Thoracic aorta (tissue), 2 donors: ENCODE measurements around the gene TTI1. TPM values are rescaled to one million over a fixed set of nuclear protein-coding genes. Genes with fewer than 3 reads are reported as not detected.

Source experiments
- ATAC-seq: fragments of 150-250 bp; one replicate; pipeline ENCODE4 v1.8.0; 2017; ENCODE audit warnings: low read depth; ENCODE audit not compliant: insufficient number of reproducible peaks, low FRiP score
- DNase-seq: peaks from one replicate; pipeline ENCODE4 v3.0.0-alpha.2; 2020; ENCODE audit warnings: low spot score
- H3K27ac ChIP-seq, 2 donors: fragments of 200-600 bp; sonication (generic); 1 replicate in 1 of 2; 2 replicates in 1 of 2; pipeline ENCODE4 v1.5.1; 2016; ENCODE audit warnings: mild to moderate bottlenecking in 2 of 2, moderate library complexity in 2 of 2
- H3K27me3 ChIP-seq: fragments of 200-600 bp; sonication (generic); replicated peaks from 2 replicates; pipeline ENCODE4 v1.6.0; 2016; ENCODE audit warnings: mild to moderate bottlenecking; ENCODE audit not compliant: insufficient read depth
- H3K36me3 ChIP-seq: fragments of 200-600 bp; sonication (generic); one replicate; pipeline ENCODE4 v1.5.1; 2016
- H3K4me1 ChIP-seq, 2 donors: fragments of 200-600 bp; sonication (generic); 1 replicate in 1 of 2; 2 replicates in 1 of 2; pipeline versions ENCODE4 v1.5.1 to v1.6.0; 2016; ENCODE audit warnings: low read depth in 2 of 2, mild to moderate bottlenecking in 1 of 2; ENCODE audit not compliant: control insufficient read depth in 1 of 2
- H3K4me3 ChIP-seq: fragments of 200-600 bp; sonication (generic); 2 replicates; pipeline ENCODE4 v1.5.1; 2016; ENCODE audit warnings: mild to moderate bottlenecking
- H3K9me3 ChIP-seq: fragments of 200-600 bp; sonication (generic); 2 replicates; pipeline ENCODE4 v1.5.1; 2016
- CTCF ChIP-seq: fragments of 200-600 bp; sonication (generic); IDR thresholded peaks from one replicate; pipeline ENCODE4 v1.5.1; 2019; ENCODE audit warnings: antibody characterized with exemption
- total RNA-seq, 2 donors: library from RNA; depleted of rRNA; stranded (reverse); fragments of >200 nt; gene quantifications; one replicate each; pipeline versions ENCODE4 v1.1.0 to v1.2.3, GENCODE V29; 2016

TTI1 gene
- total RNA-seq, 2 donors from 2014 or later, result 12.2 to 20.1 TPM

DNA sequence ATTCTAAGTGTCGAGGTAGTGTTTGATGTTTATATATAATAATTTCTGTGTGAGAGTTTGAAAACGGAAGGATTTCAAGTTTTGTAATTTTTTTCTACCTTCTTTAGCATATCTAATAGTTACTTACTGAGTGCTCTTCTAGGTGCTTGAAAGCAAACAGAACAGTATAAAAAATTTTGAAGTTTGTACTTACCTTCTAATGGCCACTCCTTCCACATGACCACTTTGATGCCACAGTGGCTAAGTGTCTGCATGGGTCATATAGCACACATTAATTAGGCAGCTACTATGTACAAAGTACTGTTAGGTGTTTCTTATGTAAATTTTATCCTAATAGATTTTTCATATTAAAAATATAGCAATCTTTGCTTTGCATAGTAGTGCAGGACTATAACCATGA lies 21.4 kb upstream of the TTI1 start:
- no peaks in the 10 kb centered on the region for H3K9me3 ChIP-seq
- DNase-seq (no peak), ATAC-seq (no peak)
- no peak overlapping the region for H3K4me3 ChIP-seq
- no peaks in the 10 kb centered on the region for H3K27me3 ChIP-seq
- H3K36me3 ChIP-seq, result peaks cover 13% of the 10 kb centered on the region
- no peak for TF ChIP-seq CTCF
- H3K27ac ChIP-seq, result no peak overlapping the region
- H3K4me1 ChIP-seq, result peaks cover 0 to 6% of the 10 kb centered on the region in 2 donors

- Histone ChIP-seq H3K27ac (no peak overlapping the region), H3K27me3 (no peaks in the 10 kb centered on the region), H3K4me3 (no peak overlapping the region), H3K9me3 (no peaks in the 10 kb centered on the region), H3K4me1 (peaks cover 0 to 7% of the 10 kb centered on the region in 2 donors), H3K36me3 (peaks cover 3% of the 10 kb centered on the region)
- no peak for DNase-seq
- no peak for TF ChIP-seq CTCF
- ATAC-seq, result no peak
Observed at GRCh38 chr20:38052870-38053269, 19.6 kb upstream of the TTI1 start.

DNA sequence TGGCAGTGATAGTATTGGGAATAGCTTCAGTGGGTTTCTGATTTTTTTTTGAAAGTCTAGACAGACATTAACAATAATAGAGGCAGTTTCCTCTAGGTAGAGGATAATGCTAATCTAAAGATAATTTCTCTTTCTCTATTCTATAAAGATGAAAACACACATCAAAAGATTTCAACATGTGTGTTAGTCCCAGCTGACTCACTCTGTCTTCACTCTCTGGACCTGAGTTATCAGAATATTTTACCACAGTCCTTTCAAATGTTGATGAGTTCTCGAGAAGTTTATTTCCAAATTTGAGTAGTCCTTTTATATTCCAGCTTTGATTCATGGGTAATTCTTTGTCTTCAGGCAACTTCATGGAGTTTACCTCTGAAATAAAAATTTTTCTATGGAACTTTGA lies 17.4 kb upstream of the TTI1 start:
- peaks cover 0 to 17% of the 10 kb centered on the region in 2 donors for H3K4me1 ChIP-seq
- no peak for ATAC-seq
- DNase-seq, result no peak
- H3K36me3 ChIP-seq, result peaks cover 3% of the 10 kb centered on the region
- H3K9me3 ChIP-seq, result no peaks in the 10 kb centered on the region
- H3K4me3 ChIP-seq, result no peak overlapping the region
- TF ChIP-seq CTCF, result no peak
- H3K27me3 ChIP-seq, result no peaks in the 10 kb centered on the region
- H3K27ac ChIP-seq, result no peak overlapping the region

GRCh38 chr20:38049800-38050199 lies 16.5 kb upstream of the TTI1 start:
- peaks cover 3% of the 10 kb centered on the region for H3K36me3 ChIP-seq
- peaks cover 0 to 17% of the 10 kb centered on the region in 2 donors for H3K4me1 ChIP-seq
- no peak for ATAC-seq
- H3K4me3 ChIP-seq, result no peak overlapping the region
- no peaks in the 10 kb centered on the region for H3K27me3 ChIP-seq
- DNase-seq, result no peak
- no peak for TF ChIP-seq CTCF
- no peaks in the 10 kb centered on the region for H3K9me3 ChIP-seq
- H3K27ac ChIP-seq, result no peak overlapping the region

- ATAC-seq (peak; percentile 53), DNase-seq (no peak)
- H3K27ac ChIP-seq, result peak overlapping the region in 1 of 2 donors; percentile 6
- peaks cover 0 to 17% of the 10 kb centered on the region in 2 donors for H3K4me1 ChIP-seq
- TF ChIP-seq CTCF, result no peak
- no peak overlapping the region for H3K4me3 ChIP-seq
- peaks cover 9% of the 10 kb centered on the region for H3K36me3 ChIP-seq
- no peaks in the 10 kb centered on the region for H3K27me3 ChIP-seq
- no peaks in the 10 kb centered on the region for H3K9me3 ChIP-seq
Observed at GRCh38 chr20:38046572-38046971, 13.3 kb upstream of the TTI1 start.
